K562 (cell line): ENCODE data around the gene ARSK. TPM values are rescaled to one million over a fixed set of nuclear protein-coding genes. Genes with fewer than 3 reads are reported as not detected.

ENCODE experiments used
- ATF4 ChIP-seq: fragments of 450-650 bp; formaldehyde crosslinking; IDR thresholded peaks from 2 replicates; pipeline ENCODE4 v1.4.0; 2022; ENCODE audit warnings: mild to moderate bottlenecking, moderate library complexity
- E2F8 ChIP-seq: fragments of 450-650 bp; IDR thresholded peaks from 2 replicates; pipeline ENCODE4 v1.7.1; 2018; ENCODE audit warnings: mild to moderate bottlenecking, low read depth; ENCODE audit not compliant: partially characterized antibody
- MBD1 ChIP-seq: fragments of 250-450 bp; sonication (Bioruptor Pico); IDR thresholded peaks from 2 replicates; pipeline ENCODE4 v1.8.0; 2022; ENCODE audit warnings: inconsistent platforms
- MCM5 ChIP-seq: fragments of 450-650 bp; IDR thresholded peaks from 2 replicates; pipeline ENCODE4 v1.6.1; 2016; ENCODE audit warnings: low read depth
- MXI1 ChIP-seq: IDR thresholded peaks from 2 replicates; pipeline ENCODE4 v1.6.1; 2011; ENCODE audit warnings: low read depth, mild to moderate bottlenecking, improper control_type of control experiment, low read length
- NR2F6 ChIP-seq: fragments of 450-650 bp; formaldehyde crosslinking; IDR thresholded peaks from 2 replicates; pipeline ENCODE4 v1.4.0; 2020; ENCODE audit warnings: mild to moderate bottlenecking
- NR4A1 ChIP-seq, 2 experiments: fragments of 250-450 bp in 1 of 2; fragments of 450-650 bp in 1 of 2; sonication (Bioruptor Pico) in 1 of 2; IDR thresholded peaks; 2 replicates each; pipeline versions ENCODE4 v1.4.0 to v1.6.1; 2016 to 2020; ENCODE audit warnings: mild to moderate bottlenecking in 2 of 2, missing compliant biosample characterization in 1 of 2, missing genetic modification characterization in 1 of 2, moderate library complexity in 1 of 2
- POLR2A ChIP-seq: fragments of 450-650 bp; conservative IDR thresholded peaks from 2 replicates; pipeline ENCODE4 v1.6.1; 2016
- PURB ChIP-seq: sonication (generic); formaldehyde crosslinking; IDR thresholded peaks from 2 replicates; pipeline ENCODE4 v1.9.0; 2021; ENCODE audit warnings: low read depth, mild to moderate bottlenecking, missing genetic modification reagents
- SP2 ChIP-seq: IDR thresholded peaks from 2 replicates; pipeline ENCODE4 v1.6.1; 2011; ENCODE audit warnings: mild to moderate bottlenecking, low read depth, low read length, moderate library complexity; ENCODE audit not compliant: poor library complexity, severe bottlenecking; ENCODE audit errors: extremely low read depth
- STAG1 ChIP-seq: sonication (generic); formaldehyde crosslinking; IDR thresholded peaks from 2 replicates; pipeline ENCODE4 v1.5.0; 2020; ENCODE audit warnings: missing genetic modification reagents, borderline replicate concordance
- TCFL5 ChIP-seq: fragments of 250-450 bp; sonication (Bioruptor Pico); conservative IDR thresholded peaks from 2 replicates; pipeline ENCODE4 v1.6.1; 2021; ENCODE audit warnings: mild to moderate bottlenecking, moderate library complexity, matching md5 sums
- TGIF2 ChIP-seq: sonication (generic); formaldehyde crosslinking; IDR thresholded peaks from 2 replicates; pipeline ENCODE4 v1.8.1; 2022; ENCODE audit warnings: mild to moderate bottlenecking, missing genetic modification reagents, moderate library complexity
- YBX1 ChIP-seq: fragments of 450-650 bp; IDR thresholded peaks from 2 replicates; pipeline ENCODE4 v1.7.1; 2016; ENCODE audit warnings: mild to moderate bottlenecking
- ZBTB2 ChIP-seq: fragments of 450-650 bp; IDR thresholded peaks from 2 replicates; pipeline ENCODE4 v1.6.1; 2016; ENCODE audit warnings: antibody characterized with exemption
- ZBTB26 ChIP-seq: fragments of 450-650 bp; formaldehyde crosslinking; IDR thresholded peaks from 2 replicates; pipeline ENCODE4 v1.4.0; 2022; ENCODE audit warnings: missing genetic modification characterization
- ZKSCAN1 ChIP-seq: fragments of 150-350 bp; IDR thresholded peaks from 2 replicates; pipeline ENCODE4 v1.6.1; 2016; ENCODE audit warnings: low read depth, low read length
- ZNF140 ChIP-seq: fragments of 250-450 bp; sonication (Bioruptor Pico); IDR thresholded peaks from 2 replicates; pipeline ENCODE4 v1.8.0; 2021; ENCODE audit warnings: moderate library complexity, mild to moderate bottlenecking, inconsistent platforms
- ZNF395 ChIP-seq: fragments of 200-800 bp; sonication (Bioruptor generic); IDR thresholded peaks from 2 replicates; pipeline ENCODE4 v1.6.1; 2017; ENCODE audit warnings: missing genetic modification characterization, missing compliant biosample characterization
- polyA plus RNA-seq, 8 experiments: library from polyadenylated mRNA; depleted of rRNA in 4 of 8; stranded (reverse) in 5 of 8; unstranded in 3 of 8; fragments of >200 nt; fragmentation: Nextera tagmentation in 2 of 8; fragmentation: Illumina TruSeq in 1 of 8; extraction: Ambion mirVana in 2 of 8; extraction: Trizol in 1 of 8; gene quantifications; 2 replicates each; pipeline versions ENCODE4 v1.2.1 to v1.2.3, GENCODE V29; 2011 to 2014; ENCODE audit warnings: inconsistent platforms in 1 of 8, missing spikeins in 1 of 8
- total RNA-seq, 7 experiments: library from RNA; depleted of rRNA in 6 of 7; stranded (reverse); fragments of >200 nt in 6 of 7; fragmentation: Illumina TruSeq in 2 of 7; extraction: Trizol in 2 of 7; gene quantifications; 2 replicates each; pipeline versions ENCODE4 v1.2.1 to v1.2.3, GENCODE V29; 2011 to 2021; ENCODE audit warnings: low replicate concordance in 1 of 7

Gene ARSK
- total and polyA plus RNA-seq, 9 of the 15 experiments (the other 6 are each of a cell fraction or from before 2014, with no cell fraction given): 2.7 to 9.4 (median 7.1) TPM

- no peak for TF ChIP-seq ZBTB26 (CRISPR knock-in tag)
- TF ChIP-seq ZNF395 (CRISPR knock-in tag): peak; percentile 86
- TF ChIP-seq ZBTB2: no peak
- TF ChIP-seq TGIF2 (CRISPR knock-in tag): no peak
- peak; percentile 92 for TF ChIP-seq ZKSCAN1
- TF ChIP-seq YBX1: no peak
- TF ChIP-seq SP2: no peak
- no peak for TF ChIP-seq PURB (CRISPR knock-in tag)
- TF ChIP-seq TCFL5 (CRISPR knock-in tag): no peak
- TF ChIP-seq MCM5: no peak
- TF ChIP-seq POLR2A: 0 out of 2 replicates have a peak, but pooled peaks have one; percentile 45
- no peak for TF ChIP-seq E2F8
- TF ChIP-seq MBD1 (CRISPR knock-in tag): no peak
- TF ChIP-seq NR4A1 (CRISPR knock-in tag; IDR thresholded peaks at IDR 0.05): no peak
- TF ChIP-seq NR4A1 (tag; IDR thresholded peaks at IDR 0.05): no peak
- no peak for TF ChIP-seq MXI1
- TF ChIP-seq ZNF140 (CRISPR knock-in tag): no peak
- no peak for TF ChIP-seq ATF4 (CRISPR knock-in tag)
- no peak for TF ChIP-seq STAG1
- no peak for TF ChIP-seq NR2F6 (CRISPR knock-in tag)
These were observed 77.2 kb downstream of the ARSK start (continued) for GRCh38 chr5:95631991-95632675.
